ENCODE results near the gene TSPAN31.

The TSPAN31 gene

GRCh38 chr12:57751788-57752667 is 7.2 kb downstream of the TSPAN31 start, which contains the start of gene CDK4:
CDK4 (minus strand) TSS chr12:57752310; CDS start chr12:57751717, 593 bp downstream.
- in situ Hi-C loops (cut with MboI; ENCODE audit: low sequenced_read_pairs): no loop called here

- in situ Hi-C loops (cut with MboI; ENCODE audit: low sequenced_read_pairs): no loop called here
These were observed 7.8 kb downstream of the TSPAN31 start for GRCh38 chr12:57752668-57753000.

- in situ Hi-C loops (cut with MboI; ENCODE audit: low sequenced_read_pairs): no loop called here
These were observed 9.0 kb downstream of the TSPAN31 start for GRCh38 chr12:57753756-57754337.

GRCh38 chr12:57754411-57755193 is 9.8 kb downstream of the TSPAN31 start, which contains the start of gene MARCHF9:
MARCHF9 (plus strand) TSS chr12:57755103; CDS start chr12:57755529, 426 bp downstream.
- in situ Hi-C loops (cut with MboI; ENCODE audit: low sequenced_read_pairs): no loop called here

- in situ Hi-C loops (cut with MboI; ENCODE audit: low sequenced_read_pairs): no loop called here
These were observed 10.3 kb downstream of the TSPAN31 start for GRCh38 chr12:57755194-57755453.

- in situ Hi-C loops (cut with MboI; ENCODE audit: low sequenced_read_pairs): no loop called here
These were observed 10.9 kb downstream of the TSPAN31 start for GRCh38 chr12:57755454-57756372.

- in situ Hi-C loops (cut with MboI; ENCODE audit: low sequenced_read_pairs): no loop called here
These were observed 11.8 kb downstream of the TSPAN31 start for GRCh38 chr12:57756406-57757341.

- in situ Hi-C loops (cut with MboI; ENCODE audit: low sequenced_read_pairs): no loop called here
These were observed 12.9 kb downstream of the TSPAN31 start for GRCh38 chr12:57757771-57758170.

- in situ Hi-C loops (cut with MboI; ENCODE audit: low sequenced_read_pairs): no loop called here
These were observed 13.9 kb downstream of the TSPAN31 start for GRCh38 chr12:57758552-57759359.

GRCh38 chr12:57759360-57759980 is 14.6 kb downstream of the TSPAN31 start:
- in situ Hi-C loops (cut with MboI; ENCODE audit: low sequenced_read_pairs): no loop called here

- in situ Hi-C loops (cut with MboI; ENCODE audit: low sequenced_read_pairs): no loop called here
These were observed 15.6 kb downstream of the TSPAN31 start for GRCh38 chr12:57760347-57760982.

- in situ Hi-C loops (cut with MboI; ENCODE audit: low sequenced_read_pairs): no loop called here
These were observed 16.7 kb downstream of the TSPAN31 start for GRCh38 chr12:57761391-57761998.

- in situ Hi-C loops (cut with MboI; ENCODE audit: low sequenced_read_pairs): no loop called here
These were observed 17.6 kb downstream of the TSPAN31 start for GRCh38 chr12:57762463-57762862.

- in situ Hi-C loops (cut with MboI; ENCODE audit: low sequenced_read_pairs): no loop called here
These were observed 19.2 kb downstream of the TSPAN31 start for GRCh38 chr12:57763881-57764661.

- in situ Hi-C loops (cut with MboI; ENCODE audit: low sequenced_read_pairs): no loop called here
These were observed 19.8 kb downstream of the TSPAN31 start for GRCh38 chr12:57764662-57765002.

GRCh38 chr12:57765003-57765697 is 20.3 kb downstream of the TSPAN31 start:
- in situ Hi-C loops (cut with MboI; ENCODE audit: low sequenced_read_pairs): no loop called here

All from HL-60/S4 (cell line).